LNCAP (cell line): ENCODE measurements around the gene PRMT9.

Experiments
- CTCF ChIP-seq: fragments of 450-650 bp; IDR thresholded peaks from 2 replicates; pipeline ENCODE4 v1.5.1; 2017; ENCODE audit warnings: mild to moderate bottlenecking

Gene PRMT9

GRCh38 chr4:147674496-147674895 lies 9.5 kb downstream of the PRMT9 start:
- no peak for TF ChIP-seq CTCF

GRCh38 chr4:147674073-147674472 lies 9.9 kb downstream of the PRMT9 start:
- no peak for TF ChIP-seq CTCF

GRCh38 chr4:147658501-147658900 lies 25.5 kb downstream of the PRMT9 start:
- TF ChIP-seq CTCF, result no peak

- no peak for TF ChIP-seq CTCF
Measured at GRCh38 chr4:147655639-147656038, 28.3 kb downstream of the PRMT9 start.

GRCh38 chr4:147651563-147651962 lies 32.4 kb downstream of the PRMT9 start:
- no peak for TF ChIP-seq CTCF

GRCh38 chr4:147648656-147649055 lies 35.3 kb downstream of the PRMT9 start:
- TF ChIP-seq CTCF, result no peak

GRCh38 chr4:147645099-147645498 lies 38.9 kb downstream of the PRMT9 start:
- TF ChIP-seq CTCF, result no peak

- no peak for TF ChIP-seq CTCF
Measured at GRCh38 chr4:147644471-147644870, 39.5 kb downstream of the PRMT9 start.
